CD4-positive, alpha-beta T cell treated with Interleukin-1 beta for 1 hour (primary cell): ENCODE data around the gene SLC19A2.
"Not testable (repeated sequence)": the region's sequence is repeated elsewhere in the genome, so short reads cannot be mapped to it uniquely, and the experiment has no call there.

Source experiments
- DNase-seq, 2 donors: peaks; one replicate each; pipeline ENCODE4 v3.0.0-alpha.2; 2020 to 2022

Gene SLC19A2, protein sequence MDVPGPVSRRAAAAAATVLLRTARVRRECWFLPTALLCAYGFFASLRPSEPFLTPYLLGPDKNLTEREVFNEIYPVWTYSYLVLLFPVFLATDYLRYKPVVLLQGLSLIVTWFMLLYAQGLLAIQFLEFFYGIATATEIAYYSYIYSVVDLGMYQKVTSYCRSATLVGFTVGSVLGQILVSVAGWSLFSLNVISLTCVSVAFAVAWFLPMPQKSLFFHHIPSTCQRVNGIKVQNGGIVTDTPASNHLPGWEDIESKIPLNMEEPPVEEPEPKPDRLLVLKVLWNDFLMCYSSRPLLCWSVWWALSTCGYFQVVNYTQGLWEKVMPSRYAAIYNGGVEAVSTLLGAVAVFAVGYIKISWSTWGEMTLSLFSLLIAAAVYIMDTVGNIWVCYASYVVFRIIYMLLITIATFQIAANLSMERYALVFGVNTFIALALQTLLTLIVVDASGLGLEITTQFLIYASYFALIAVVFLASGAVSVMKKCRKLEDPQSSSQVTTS

DNA sequence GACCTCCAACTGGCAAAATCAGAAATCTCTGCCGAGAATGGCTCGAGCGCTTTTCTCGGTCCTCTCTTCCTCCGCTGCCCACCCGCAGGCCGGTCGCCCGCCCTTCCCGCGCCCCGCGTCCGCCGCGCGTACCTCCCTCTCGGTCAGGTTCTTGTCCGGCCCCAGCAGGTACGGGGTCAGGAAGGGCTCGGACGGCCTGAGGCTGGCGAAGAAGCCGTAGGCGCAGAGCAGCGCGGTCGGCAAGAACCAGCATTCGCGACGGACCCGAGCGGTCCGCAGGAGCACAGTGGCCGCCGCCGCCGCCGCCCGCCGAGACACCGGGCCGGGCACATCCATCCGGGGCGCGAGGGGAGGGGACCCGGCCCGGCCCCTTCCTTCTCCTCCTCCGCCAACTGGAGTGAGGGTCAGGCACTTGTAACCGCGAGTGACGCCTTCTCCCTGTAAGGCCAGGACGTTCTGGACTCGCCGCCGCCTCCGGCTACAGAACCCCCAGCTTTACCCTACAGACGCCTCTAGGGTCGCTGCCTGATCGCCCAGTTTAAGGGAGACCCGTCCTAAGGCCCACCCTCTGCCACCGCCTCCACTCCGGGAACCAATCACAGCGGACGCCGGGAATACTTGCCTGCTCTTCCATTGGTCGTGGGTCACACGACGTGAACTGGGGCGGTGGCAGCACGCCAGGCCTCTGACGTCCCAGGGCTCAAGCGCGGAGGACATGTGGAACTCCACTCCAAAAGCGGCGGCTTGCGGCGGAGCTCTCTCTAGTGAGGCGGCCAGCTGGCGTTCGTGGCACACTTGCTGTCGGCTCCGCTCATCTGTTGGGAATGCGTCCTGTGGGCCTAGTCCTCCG is at the start of gene SLC19A2:
SLC19A2 (minus strand) TSS at position 514 of the 850 bp plus-strand sequence; CDS start at position 336, 178 bp downstream.
- DNase-seq: peak; percentile 95 to 96

DNA sequence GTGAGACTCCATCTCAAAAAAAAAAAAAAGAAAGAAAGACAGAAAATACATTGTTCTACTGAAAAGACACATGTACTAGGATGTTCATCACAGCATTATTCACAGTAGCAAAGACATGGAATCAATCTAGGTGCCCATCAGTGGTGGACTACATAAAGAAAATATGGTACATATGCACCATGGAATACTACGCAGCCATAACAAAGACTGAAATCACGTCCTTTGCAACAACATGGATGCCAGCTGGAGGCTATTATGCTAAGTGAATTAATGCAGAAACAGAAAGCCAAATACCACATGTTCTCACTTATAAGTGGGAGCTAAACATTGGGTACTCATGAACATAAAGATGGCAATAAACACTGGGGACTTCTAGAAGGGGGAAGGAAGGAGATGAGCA is 48.9 kb upstream of the SLC19A2 start:
- DNase-seq: no peak

DNA sequence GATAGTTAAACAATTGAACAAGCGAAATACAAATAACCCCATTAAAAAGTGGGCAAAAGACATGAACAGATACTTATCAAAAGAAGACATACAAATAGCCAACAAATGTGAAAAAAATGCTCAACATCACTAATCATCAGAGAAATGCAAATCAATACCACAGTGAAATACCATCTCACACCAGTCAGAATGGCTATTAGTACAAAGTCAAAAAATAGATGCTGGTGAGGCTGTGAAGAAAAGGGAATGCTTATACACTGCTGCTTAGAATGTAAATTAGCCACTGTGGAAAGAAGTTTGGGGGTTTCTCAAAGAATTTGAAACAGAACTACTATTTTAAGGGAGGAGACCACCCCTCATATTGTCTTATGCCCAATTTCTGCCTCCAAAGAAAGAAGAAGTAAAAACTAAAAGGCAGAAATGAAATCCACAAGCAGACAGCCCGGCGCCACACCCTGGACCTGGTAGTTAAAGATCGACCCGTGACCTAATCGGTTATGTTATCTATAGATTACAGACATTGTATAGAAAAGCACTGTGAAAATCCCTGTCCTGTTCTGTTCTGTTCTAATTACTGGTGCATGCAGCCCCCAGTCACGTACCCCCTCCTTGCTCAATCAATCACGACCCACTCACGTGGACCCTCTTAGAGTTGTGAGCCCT is 47.9 kb upstream of the SLC19A2 start:
- not testable (repeated sequence) for DNase-seq

DNA sequence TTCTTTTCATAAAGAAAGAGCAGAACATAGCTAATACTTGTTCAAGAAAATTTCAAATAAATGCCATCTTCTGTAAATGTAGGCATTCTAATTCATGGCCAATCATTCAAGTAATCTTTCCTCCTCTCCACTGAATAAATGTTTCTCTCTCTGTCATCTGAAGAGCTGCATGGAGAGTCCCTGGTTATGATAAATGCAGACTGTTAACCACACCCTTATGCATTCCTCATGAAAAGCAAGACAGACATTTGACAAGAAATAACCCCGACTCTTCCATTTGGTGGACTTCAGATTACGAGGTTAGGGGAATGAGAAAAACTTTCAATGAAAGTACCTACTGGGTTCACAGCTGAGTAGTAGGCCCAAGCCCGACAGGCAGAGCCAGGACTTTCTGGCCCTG is 44.7 kb upstream of the SLC19A2 start:
- no peak for DNase-seq

DNA sequence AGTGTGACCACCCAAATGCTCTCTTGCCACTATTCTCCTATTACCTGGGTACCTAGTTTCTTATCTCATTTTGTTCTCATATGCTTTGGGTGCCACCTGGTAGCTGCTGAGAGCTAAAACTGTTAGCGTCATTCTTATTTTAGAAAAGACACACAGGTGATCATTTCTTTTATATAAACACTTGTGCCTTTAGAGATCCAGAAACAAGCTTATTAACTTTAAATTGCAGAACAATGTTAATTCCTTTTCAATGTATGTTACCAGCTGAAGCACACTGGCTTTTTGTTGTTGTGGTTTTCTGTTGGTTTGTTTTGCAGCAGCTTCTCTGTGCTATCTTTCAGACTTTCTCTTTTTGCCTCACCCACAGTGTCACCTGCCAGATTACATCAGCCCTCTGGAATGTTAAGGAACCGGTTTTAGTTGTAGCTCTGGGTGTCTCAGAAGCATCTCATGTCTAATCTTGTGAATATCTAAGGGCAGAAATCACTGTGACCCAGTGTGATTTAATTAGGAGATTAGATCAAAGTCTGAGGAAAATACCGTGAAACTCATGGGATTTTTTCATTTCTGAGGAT is 43.4 kb upstream of the SLC19A2 start:
- no peak for DNase-seq

DNA sequence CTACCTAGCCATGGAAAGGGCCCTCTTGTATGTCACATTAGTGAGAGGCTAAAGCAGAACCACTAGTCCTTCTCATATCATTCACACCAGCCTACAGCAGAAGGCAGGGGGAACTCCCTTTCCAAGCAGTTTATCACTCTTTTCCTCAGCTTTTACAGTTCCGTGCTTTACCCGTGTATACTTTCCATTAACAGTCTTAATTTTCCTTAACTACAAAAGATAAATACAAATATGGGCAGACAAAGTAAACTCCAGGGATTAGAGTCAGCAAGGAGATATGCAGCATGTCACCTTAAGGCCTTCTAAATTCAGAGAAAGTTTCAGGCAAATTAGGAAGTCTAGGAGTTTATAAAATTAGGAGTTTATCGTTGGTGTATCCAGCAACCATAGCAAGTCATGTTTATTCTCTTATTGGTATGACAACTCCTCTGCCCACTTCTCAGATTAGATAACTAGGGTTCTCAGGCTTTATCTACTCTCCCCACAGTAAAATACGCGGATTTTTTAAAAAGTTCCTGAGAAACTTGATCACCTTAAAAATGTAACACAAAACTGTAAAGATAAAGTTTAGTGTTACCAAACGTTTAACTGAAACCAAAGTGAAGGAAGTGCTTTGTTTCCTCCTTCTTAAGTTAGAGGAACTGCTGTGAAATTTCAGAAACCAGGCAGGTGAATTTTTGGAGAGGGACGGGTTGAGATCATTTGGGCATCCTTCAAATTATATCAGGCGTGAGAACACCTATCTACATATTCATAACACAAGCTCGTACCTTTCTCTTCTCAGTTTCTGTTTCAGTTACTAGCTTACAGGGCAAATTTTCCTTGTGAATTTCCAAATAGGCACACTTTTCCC is 42.7 kb upstream of the SLC19A2 start:
- no peak for DNase-seq

DNA sequence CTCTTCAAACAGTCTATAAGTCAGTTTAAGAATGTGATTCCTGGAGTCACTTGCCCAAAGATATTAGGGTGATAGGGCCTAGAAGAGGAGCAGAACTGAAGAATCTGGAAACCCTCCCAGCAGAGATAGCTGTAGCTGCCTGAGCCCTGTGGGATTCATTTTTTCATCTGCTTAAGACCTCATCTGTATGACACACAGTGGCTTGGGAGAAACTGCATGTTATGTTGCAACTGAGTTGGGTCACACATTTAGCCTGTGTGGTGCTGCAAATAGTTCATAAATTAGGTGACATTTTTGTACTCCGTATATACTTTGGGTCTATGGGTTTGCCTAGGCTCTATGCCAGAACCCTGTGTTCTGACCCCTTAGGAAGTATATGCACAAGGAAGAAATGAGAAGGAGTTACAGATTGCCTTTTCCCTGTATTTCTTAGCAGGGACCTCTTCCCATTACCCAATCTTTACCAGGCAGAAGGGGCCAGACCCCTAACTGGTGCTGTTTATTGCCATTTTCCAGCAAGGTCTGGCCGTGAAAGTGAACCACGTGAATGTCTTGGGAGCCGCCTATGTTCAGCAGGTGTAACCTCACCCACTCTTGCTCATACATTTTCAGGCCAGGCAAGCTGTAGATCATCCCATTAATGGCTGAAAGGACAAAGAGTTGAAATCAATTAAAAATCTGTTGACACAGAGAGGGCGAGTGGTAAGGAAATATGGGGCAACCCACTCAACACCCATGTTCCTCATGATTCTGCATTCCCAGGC is 41.9 kb upstream of the SLC19A2 start:
- no peak for DNase-seq

DNA sequence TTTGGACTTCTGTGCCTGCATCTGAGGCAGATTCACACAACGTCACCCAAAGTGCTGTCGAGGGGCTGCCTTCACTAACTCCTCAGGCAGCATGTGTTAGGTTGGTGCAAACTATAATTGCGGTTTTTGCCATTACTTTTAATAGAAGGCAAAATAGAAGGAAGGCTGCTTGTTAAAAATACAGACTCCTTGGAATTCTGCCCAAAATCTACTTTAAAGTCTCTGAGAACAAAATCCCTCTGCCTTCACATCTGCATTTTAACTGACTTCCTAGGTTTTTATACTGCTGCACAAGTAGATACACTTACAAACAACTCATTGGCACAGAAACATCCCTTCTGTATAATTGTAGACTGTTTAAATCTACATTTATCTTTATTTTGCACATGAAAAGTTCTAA is 41.3 kb upstream of the SLC19A2 start:
- no peak for DNase-seq

DNA sequence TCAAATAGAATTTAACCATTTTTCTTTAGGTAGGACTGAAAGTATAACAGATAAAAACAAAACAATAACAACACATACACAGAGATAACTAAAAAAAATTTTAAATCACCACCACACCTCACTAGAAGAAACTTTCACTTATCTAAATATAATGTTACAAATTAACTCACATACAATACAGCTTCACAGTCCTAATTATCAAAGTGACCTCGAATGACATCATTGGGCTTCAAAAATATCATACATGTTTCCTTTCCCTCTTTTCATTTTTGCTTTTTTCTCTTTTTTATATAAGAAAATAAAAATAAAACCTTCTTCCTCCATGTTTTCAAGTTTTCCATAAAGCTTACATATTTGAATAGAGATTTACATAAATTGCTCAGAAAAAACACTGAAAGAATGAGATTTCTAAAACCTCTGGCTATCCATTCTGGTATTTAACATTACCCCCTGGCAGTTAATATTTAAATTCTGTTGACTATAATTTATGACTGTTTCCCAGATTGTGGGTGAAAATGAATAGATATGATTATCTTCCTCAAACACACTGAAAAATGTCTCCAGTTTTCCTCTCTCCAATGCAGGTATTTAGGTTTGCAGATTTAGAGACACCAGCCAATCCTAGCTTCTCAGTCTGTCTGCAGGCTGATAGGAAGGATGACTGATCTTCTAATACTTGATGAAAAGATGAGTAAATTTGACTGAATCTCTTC is 40.5 kb upstream of the SLC19A2 start:
- no peak for DNase-seq

DNA sequence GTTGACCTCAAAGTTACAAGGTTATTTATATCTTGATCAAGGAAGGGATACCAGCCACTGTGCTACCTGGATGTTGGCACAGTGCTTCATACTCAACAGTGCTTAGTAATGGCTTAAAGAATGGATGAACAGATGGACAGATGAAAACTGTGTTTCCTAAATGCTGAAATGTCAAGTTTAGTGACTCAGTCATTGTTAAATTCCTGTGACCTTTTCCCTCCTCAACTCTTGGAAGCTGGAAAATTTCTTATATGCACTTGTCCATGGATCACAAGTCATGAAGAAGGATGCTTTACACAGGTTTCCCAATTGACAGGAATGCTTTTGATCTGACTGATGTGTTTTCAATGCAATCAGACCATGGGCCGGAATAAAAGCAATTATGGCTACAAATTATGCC is 39.6 kb upstream of the SLC19A2 start:
- DNase-seq: no peak

DNA sequence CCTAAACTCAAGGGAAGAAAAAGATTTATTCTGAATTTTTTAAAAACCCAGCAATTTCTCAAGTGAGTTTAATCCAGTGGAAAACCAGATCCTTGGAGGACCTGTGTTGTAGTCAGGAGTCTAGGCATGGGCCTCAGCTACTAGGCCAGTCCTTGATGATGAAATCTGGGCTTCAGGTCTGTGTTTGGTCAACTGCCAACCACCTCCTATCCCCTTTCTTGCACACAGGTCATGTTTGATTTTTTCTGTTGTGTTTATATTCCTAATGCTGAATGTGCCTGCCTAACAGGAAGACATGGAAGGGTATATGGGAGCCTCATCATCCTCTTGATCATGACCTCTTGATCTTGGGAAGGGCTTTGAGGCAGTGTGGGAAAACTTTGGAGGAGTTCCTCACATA is 38.2 kb upstream of the SLC19A2 start:
- no peak for DNase-seq

DNA sequence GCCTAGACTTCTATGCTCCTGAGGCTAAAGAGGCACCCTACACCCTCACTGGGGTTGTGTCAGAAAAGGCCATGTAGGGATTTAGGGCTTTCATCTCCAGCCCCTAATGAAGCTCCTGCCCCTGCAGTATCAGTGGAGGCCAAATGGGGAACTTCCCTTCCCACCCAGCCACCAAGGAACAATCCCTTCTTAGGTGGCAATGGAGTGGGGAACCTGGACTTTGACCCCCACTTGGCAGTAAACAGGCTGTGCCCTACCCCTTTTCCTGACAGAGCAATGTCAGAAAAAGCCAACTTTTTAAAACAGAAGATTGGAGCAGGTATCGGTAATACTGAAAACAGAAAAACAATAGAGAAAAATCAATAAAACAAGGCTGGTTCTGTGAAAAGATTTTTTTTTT is 35.5 kb upstream of the SLC19A2 start:
- no peak for DNase-seq

DNA sequence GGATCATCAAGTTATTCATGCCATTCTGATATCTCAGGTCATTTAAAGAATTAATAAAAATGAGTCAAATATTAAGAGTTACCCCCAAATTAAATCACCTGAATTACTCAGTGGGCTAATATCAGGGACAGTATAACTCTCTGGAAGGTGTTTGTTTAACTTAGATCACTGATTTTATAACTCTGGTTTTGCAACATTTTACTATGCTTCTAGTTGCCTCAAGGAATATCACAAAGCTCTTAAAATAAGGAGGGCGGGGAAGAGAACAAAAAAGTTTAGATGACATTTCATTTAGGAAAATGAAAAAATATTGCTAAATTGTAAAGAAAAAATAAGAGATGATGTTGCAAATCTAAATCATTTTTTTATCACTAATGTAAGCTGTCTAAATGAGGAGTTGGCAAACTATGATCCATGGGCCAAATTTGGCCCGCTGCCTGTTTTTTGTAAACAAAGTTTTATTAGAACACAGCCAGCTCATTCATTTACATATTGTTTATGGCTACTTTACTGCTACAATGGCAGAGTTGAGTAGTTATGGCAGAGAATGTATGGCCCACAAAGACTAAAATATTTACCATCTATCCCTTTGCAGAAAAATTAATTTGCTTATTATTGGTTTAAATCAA is 31.9 kb upstream of the SLC19A2 start:
- no peak for DNase-seq

DNA sequence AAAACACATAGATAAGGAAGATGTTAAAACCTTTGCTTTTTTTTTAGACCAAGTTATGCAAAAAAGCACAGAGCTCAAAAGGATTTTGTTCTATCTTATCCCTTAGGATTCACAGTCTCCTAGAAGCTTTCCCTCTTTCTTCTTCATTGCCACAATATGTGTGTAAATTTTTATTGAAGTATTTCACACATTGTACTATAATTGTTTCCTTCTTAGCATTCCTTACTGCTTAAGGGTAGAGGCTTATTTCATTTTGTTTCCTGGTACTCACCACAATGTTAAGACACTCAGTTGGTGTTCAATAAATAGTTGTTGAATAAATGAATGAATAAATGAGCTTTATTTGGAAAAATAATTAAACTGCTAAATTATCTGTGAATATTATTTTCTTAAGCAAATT is 29.9 kb upstream of the SLC19A2 start:
- DNase-seq: no peak

DNA sequence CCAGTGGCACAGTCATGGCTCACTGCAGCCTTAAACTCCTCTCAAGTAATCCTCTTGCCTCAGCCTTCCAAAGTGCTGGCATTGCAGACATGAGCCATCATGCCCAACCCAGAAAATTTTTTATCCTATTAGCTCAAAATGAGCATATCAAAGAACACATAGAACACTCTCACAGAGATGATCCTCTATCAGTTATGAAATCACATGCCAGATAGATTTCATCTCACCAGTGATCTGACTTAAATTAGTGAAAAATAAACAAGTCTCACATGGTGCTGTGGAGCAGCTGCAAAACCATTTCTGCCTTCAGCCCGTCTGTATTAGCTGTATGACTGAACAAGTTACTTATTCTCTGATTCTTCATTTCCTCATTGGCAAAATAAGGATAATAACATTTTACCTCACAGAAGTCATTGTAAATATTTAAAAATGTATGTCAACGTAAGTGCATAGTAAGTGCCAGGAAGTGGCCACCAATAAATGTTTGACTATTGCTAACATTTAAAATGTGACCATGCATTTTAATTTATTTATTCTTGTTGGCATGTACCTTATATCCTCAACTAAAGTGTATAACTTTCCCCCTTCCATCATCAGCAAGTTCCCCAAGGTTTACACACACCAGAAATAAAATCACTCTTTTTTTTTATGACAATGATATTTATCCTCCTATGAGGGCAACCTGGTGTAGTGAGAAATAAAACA is 29.0 kb upstream of the SLC19A2 start:
- DNase-seq: no peak

DNA sequence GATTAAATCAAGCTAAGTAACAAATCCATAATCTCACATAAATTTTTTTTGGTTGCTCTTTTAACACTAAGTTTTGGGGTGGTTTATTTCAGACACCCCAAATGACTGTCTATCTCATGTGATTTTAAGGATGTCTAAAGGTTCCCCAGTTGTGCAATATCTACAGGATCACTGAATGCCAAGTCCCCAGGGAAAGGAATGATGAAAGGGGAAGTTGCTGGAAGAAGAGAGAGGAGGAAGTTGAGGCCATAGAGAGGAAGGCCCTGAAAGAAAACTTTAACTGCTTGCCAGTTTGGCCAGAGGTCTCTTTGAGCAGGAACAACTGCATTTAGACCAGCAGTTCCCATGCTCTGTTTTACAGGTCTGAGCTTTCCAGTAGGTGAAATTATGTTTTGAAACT is 27.5 kb upstream of the SLC19A2 start:
- DNase-seq: no peak

DNA sequence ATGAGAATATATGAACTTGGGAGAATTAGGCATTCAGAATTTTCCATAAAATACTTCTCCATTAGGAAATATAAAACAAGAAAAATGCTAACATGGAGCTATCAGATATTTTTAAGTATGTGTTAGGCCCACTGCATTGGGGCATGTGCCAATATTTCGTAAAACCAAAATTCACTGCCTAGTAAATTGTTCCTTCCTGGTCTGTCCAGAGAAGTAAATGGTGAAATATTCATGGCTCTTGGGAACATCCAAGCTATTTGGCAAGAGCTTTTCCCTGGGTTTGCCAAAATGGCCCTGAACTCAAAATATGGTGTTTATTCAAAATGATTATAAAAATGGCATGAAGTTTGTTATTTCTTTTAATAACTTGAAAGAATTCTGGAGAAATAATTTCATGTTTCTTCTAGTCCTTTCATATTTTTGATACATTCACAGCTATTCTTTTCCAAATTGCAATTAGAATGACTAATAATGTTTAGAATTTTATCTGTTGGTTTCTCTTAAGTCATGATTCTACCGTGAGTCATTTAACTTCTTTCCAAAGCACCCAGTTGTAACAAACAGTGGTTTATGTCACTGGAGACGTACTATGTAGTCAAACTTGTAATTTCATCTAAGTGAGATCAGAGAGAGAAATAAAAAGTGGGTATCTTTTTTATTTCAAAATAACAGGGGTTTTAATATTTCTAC is 25.7 kb upstream of the SLC19A2 start:
- no peak for DNase-seq

DNA sequence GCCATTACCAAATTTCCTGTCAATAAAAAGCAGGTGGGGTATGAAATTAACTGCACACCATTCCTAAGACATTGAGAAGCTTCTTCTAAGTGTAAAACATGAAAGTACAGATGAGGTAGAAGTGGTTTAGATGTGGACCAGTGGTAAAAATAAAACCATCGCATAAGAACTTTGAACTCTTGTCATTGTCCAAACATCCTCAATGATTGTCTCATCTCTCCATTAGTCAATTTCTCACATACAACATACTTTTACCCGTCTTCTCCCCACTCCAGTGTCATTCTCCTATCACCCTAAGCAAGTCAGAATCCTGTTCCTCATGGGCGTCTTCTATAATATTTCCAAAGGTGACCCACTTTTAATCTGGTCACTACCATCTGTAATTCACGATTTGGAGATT is 24.3 kb upstream of the SLC19A2 start:
- no peak for DNase-seq

DNA sequence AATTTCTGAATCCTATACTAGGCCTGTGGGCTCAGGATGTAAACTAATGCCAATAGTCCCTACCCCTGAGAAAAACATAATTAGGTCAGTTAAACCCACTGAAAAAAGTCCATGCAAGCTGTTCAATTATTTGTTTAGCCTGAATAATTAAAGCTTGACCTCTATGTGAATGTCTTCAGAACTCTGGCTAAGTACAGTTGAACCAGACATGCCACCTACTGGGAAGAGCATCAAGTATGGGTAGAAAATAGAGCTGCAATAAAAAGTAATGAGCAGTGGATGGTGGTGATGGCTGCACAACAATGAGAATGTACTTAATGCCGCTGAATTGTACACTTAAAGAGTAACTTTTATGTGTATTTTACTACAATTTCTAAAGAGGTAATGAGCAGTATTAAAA is 23.6 kb upstream of the SLC19A2 start:
- no peak for DNase-seq
